H1 (cell line): ENCODE results near the gene LYPD6. TPM values are rescaled to one million over a fixed set of nuclear protein-coding genes. Genes with fewer than 3 reads are reported as not detected.

Experiments
- CTCF ChIA-PET: fragments of 300-600 bp; sonication (Branson Sonifier 250); formaldehyde crosslinking; loops from one replicate; lab custom pipeline; 2021; ENCODE audit not compliant: partially characterized antibody; lab: Charles Lee
- POLR2A ChIA-PET: fragments of 300-600 bp; sonication (Branson Sonifier 250); formaldehyde crosslinking; loops from one replicate; lab custom pipeline; 2021; ENCODE audit warnings: inconsistent platforms; ENCODE audit not compliant: partially characterized antibody; lab: Charles Lee
- DNase-seq, 2 experiments: peaks; one replicate each; pipeline versions ENCODE4 v3.0.0 to v3.0.0-alpha.2; 2010 to 2022; ENCODE audit warnings: low spot score in 2 of 2, low read depth in 1 of 2, mixed read lengths in 1 of 2
- FAIRE-seq: peaks from 2 replicates; lab custom pipeline; 2011; peaks lifted over from hg19 to GRCh38; lab: Jason Lieb, UNC
- H2AFZ ChIP-seq: 2 replicates; pipeline ENCODE4 v1.8.1; 2012; ENCODE audit warnings: low read length, inconsistent platforms
- H2AK5ac ChIP-seq: 2 replicates; pipeline ENCODE4 v1.6.1; 2013; ENCODE audit warnings: low read depth, low read length
- H2BK120ac ChIP-seq: replicated peaks from 2 replicates; pipeline ENCODE3; 2013; ENCODE audit warnings: low read depth, low read length, inconsistent platforms
- H2BK12ac ChIP-seq: 2 replicates; pipeline ENCODE4 v1.6.1; 2013; ENCODE audit warnings: low read depth, low read length
- H2BK15ac ChIP-seq: 2 replicates; pipeline ENCODE4 v1.6.1; 2013; ENCODE audit warnings: low read length
- H2BK20ac ChIP-seq: 2 replicates; pipeline ENCODE4 v1.6.1; 2013; ENCODE audit warnings: low read length
- H2BK5ac ChIP-seq: 2 replicates; pipeline ENCODE4 v1.6.1; 2013; ENCODE audit warnings: low read depth, low read length
- H3K14ac ChIP-seq: 2 replicates; pipeline ENCODE4 v1.6.1; 2013; ENCODE audit warnings: inconsistent platforms; ENCODE audit not compliant: insufficient read length
- H3K18ac ChIP-seq: 2 replicates; pipeline ENCODE4 v1.6.1; 2013; ENCODE audit warnings: low read length; ENCODE audit errors: extremely low read depth
- H3K23ac ChIP-seq: 2 replicates; pipeline ENCODE4 v1.6.1; 2013; ENCODE audit warnings: inconsistent platforms; ENCODE audit not compliant: insufficient read length
- H3K23me2 ChIP-seq: 2 replicates; pipeline ENCODE4 v1.6.1; 2013; ENCODE audit warnings: low read depth, low read length
- H3K27ac ChIP-seq: 2 replicates; pipeline ENCODE4 v1.6.1; 2011; ENCODE audit warnings: low read depth, low read length, inconsistent platforms
- H3K27me3 ChIP-seq, 4 experiments: replicated peaks in 1 of 4; 1 replicate in 1 of 4; 2 replicates in 3 of 4; pipeline versions ENCODE4 v1.6.1 to v1.8.1; 2011 to 2013; ENCODE audit warnings: low read length in 3 of 4, mild to moderate bottlenecking in 3 of 4, inconsistent platforms in 2 of 4, mixed read lengths in 2 of 4, moderate library complexity in 1 of 4; ENCODE audit not compliant: control insufficient read depth in 3 of 4, insufficient read depth in 3 of 4; ENCODE audit errors: extremely low read depth in 1 of 4
- H3K36me3 ChIP-seq, 4 experiments: 2 replicates each; pipeline versions ENCODE4 v1.6.1 to v1.8.1; 2011 to 2013; ENCODE audit warnings: mild to moderate bottlenecking in 4 of 4, low read length in 3 of 4, moderate library complexity in 2 of 4, control low read depth in 1 of 4, inconsistent platforms in 1 of 4; ENCODE audit not compliant: insufficient read depth in 4 of 4, control insufficient read depth in 2 of 4
- H3K4ac ChIP-seq: replicated peaks from 2 replicates; pipeline ENCODE3; 2013; ENCODE audit warnings: low read length, low read depth, mixed read lengths, inconsistent platforms; ENCODE audit not compliant: insufficient read length
- H3K4me1 ChIP-seq, 4 experiments: replicated peaks in 1 of 4; 1 replicate in 1 of 4; 2 replicates in 3 of 4; pipeline versions ENCODE4 v1.6.1 to v1.8.1; 2011 to 2013; ENCODE audit warnings: low read length in 3 of 4, inconsistent platforms in 2 of 4, mixed read lengths in 1 of 4; ENCODE audit not compliant: insufficient read depth in 4 of 4, control insufficient read depth in 3 of 4
- H3K4me2 ChIP-seq, 2 experiments: 2 replicates each; pipeline versions ENCODE4 v1.6.1 to v1.8.1; 2011 to 2013; ENCODE audit warnings: low read depth in 2 of 2, low read length in 2 of 2, control low read depth in 1 of 2, inconsistent platforms in 1 of 2, mild to moderate bottlenecking in 1 of 2; ENCODE audit not compliant: insufficient read depth in 1 of 2
- H3K4me3 ChIP-seq, 4 experiments: fragments of 200-600, 300-600 bp in 1 of 4; sonication (generic), shearing (Covaris generic), sonication (Bioruptor Twin) in 1 of 4; 2 replicates each; pipeline versions ENCODE4 v1.5.1 to v1.8.1; 2011 to 2016; ENCODE audit warnings: low read length in 4 of 4, low read depth in 3 of 4, control low read depth in 2 of 4, inconsistent platforms in 2 of 4, mild to moderate bottlenecking in 2 of 4, mixed read lengths in 1 of 4, moderate library complexity in 1 of 4; ENCODE audit not compliant: insufficient read depth in 2 of 4; ENCODE audit errors: extremely low read depth in 1 of 4
- H3K56ac ChIP-seq: replicated peaks from 2 replicates; pipeline ENCODE3; 2013; ENCODE audit warnings: low read depth, mild to moderate bottlenecking, mixed read lengths, low read length, inconsistent platforms; ENCODE audit not compliant: insufficient read length
- H3K79me1 ChIP-seq: 2 replicates; pipeline ENCODE4 v1.6.1; 2013; ENCODE audit warnings: low read depth, low read length, control low read depth
- H3K79me2 ChIP-seq, 2 experiments: 2 replicates each; pipeline versions ENCODE4 v1.6.1 to v1.8.1; 2012 to 2013; ENCODE audit warnings: low read length in 2 of 2, mild to moderate bottlenecking in 2 of 2, inconsistent platforms in 1 of 2; ENCODE audit not compliant: insufficient read depth in 2 of 2, control insufficient read depth in 1 of 2
- H3K9ac ChIP-seq, 4 experiments: replicated peaks in 1 of 4; 1 replicate in 1 of 4; 2 replicates in 3 of 4; pipeline versions ENCODE4 v1.6.1 to v1.8.1; 2011 to 2013; ENCODE audit warnings: low read depth in 3 of 4, low read length in 3 of 4, control low read depth in 2 of 4, mild to moderate bottlenecking in 2 of 4, moderate library complexity in 2 of 4, inconsistent platforms in 1 of 4; ENCODE audit errors: extremely low read depth in 1 of 4
- H3K9me3 ChIP-seq, 2 experiments: 2 replicates each; pipeline versions ENCODE4 v1.6.1 to v1.8.1; 2012 to 2013; ENCODE audit warnings: mild to moderate bottlenecking in 2 of 2, moderate library complexity in 2 of 2, control low read depth in 1 of 2, inconsistent platforms in 1 of 2, low read depth in 1 of 2, low read length in 1 of 2, mixed read lengths in 1 of 2; ENCODE audit not compliant: insufficient read depth in 2 of 2
- H4K20me1 ChIP-seq, 2 experiments: replicated peaks in 1 of 2; 2 replicates each; pipeline versions ENCODE3 to v1.8.1; 2011 to 2013; ENCODE audit warnings: inconsistent platforms in 2 of 2, low read length in 2 of 2, mild to moderate bottlenecking in 1 of 2; ENCODE audit not compliant: insufficient read depth in 2 of 2, control insufficient read depth in 1 of 2
- H4K5ac ChIP-seq: 2 replicates; pipeline ENCODE4 v1.6.1; 2013; ENCODE audit warnings: low read length, low read depth, mixed read lengths, inconsistent platforms; ENCODE audit not compliant: insufficient read length
- H4K8ac ChIP-seq: 2 replicates; pipeline ENCODE4 v1.8.0; 2013; ENCODE audit warnings: mild to moderate bottlenecking, moderate library complexity, low read length, inconsistent platforms; ENCODE audit not compliant: insufficient read depth; ENCODE audit errors: extremely low read depth
- H4K91ac ChIP-seq: replicated peaks from 2 replicates; pipeline ENCODE3; 2013; ENCODE audit warnings: low read length, mixed read lengths, inconsistent platforms; ENCODE audit not compliant: insufficient read length
- RBBP5 ChIP-seq: IDR thresholded peaks from 2 replicates; pipeline ENCODE4 v1.7.1; 2012; ENCODE audit warnings: low read depth, mild to moderate bottlenecking, inconsistent platforms, low read length, moderate library complexity, borderline replicate concordance
- SIX5 ChIP-seq: IDR thresholded peaks from 2 replicates; pipeline ENCODE4 v1.6.1; 2011; ENCODE audit warnings: mild to moderate bottlenecking, low read depth, low read length
- WGBS, 2 experiments: shearing (Covaris generic) in 1 of 2; methylation state at CpG; one replicate each; pipeline versions ENCODE4 v1.1.6 to v1.1.7; 2013 to 2015; ENCODE audit warnings: low lambda C conversion rate in 2 of 2, mixed read lengths in 2 of 2, inconsistent platforms in 1 of 2, low coverage in 1 of 2, missing lambda C conversion rate in 1 of 2; ENCODE audit not compliant: insufficient replicate concordance in 2 of 2, insufficient coverage in 1 of 2, insufficient read length in 1 of 2; ENCODE audit errors: extremely low coverage in 1 of 2, missing lambda C conversion rate in 1 of 2; 5-methylcytosine and 5-hydroxymethylcytosine counted together
- polyA plus RNA-seq, 7 experiments: library from polyadenylated mRNA; depleted of rRNA in 3 of 7; stranded (reverse) in 5 of 7; unstranded in 2 of 7; fragments of >200 nt in 5 of 7; fragments of 200-250 nt in 2 of 7; gene quantifications; 1 replicate in 5 of 7; 2 replicates in 1 of 7; 4 replicates in 1 of 7; pipeline versions ENCODE4 v1.2.1 to v1.2.3, GENCODE V29; 2011 to 2013; ENCODE audit warnings: missing spikeins in 2 of 7, mixed read lengths in 2 of 7
- total RNA-seq: library from RNA; stranded (reverse); fragmentation: NEBNext Ultra II Directional; extraction: Animal tissue kit (Norgen Biotek cat#: 25700); gene quantifications from 2 replicates; pipeline ENCODE4 v1.2.1, GENCODE V29; 2021

LYPD6 gene
- total and polyA plus RNA-seq, 2 of the 8 experiments (the other 6 are each of a cell fraction or from before 2014, with no cell fraction given), result 5.6 to 8.9 TPM

GRCh38 chr2:149467436-149467835 lies 137.0 kb downstream of the LYPD6 start:
- CTCF ChIA-PET, result interaction anchor here (0.6 to 1.4 kb wide), 8 partner anchors 10 to 451 kb away, joined by 3 to 6 read pairs (median 4); partner anchors contain the start of gene LYPD6B
- H4K5ac ChIP-seq, result no peak overlapping the region
- no peak overlapping the region for H3K18ac ChIP-seq
- H3K9ac ChIP-seq, result no peak overlapping the region
- H2AK5ac ChIP-seq, result no peak overlapping the region
- H3K79me1 ChIP-seq, result no peaks in the 10 kb centered on the region
- H3K4me1 ChIP-seq, result no peaks in the 10 kb centered on the region
- no peak overlapping the region for H3K14ac ChIP-seq
- no peaks in the 10 kb centered on the region for H3K27me3 ChIP-seq
- H2BK12ac ChIP-seq, result no peak overlapping the region
- H3K79me2 ChIP-seq, result no peaks in the 10 kb centered on the region
- H3K4me3 ChIP-seq, result no peak overlapping the region
- DNase-seq (no peak), FAIRE-seq (no peak)
- H2BK15ac ChIP-seq, result no peak overlapping the region
- H2BK5ac ChIP-seq, result no peak overlapping the region
- no peak overlapping the region for H2AFZ ChIP-seq
- H3K36me3 ChIP-seq, result no peaks in the 10 kb centered on the region
- no peak overlapping the region for H4K91ac ChIP-seq
- no peaks in the 10 kb centered on the region for H3K9me3 ChIP-seq
- H3K4ac ChIP-seq, result no peak overlapping the region
- H3K56ac ChIP-seq, result no peak overlapping the region
- H3K23me2 ChIP-seq, result no peaks in the 10 kb centered on the region
- H4K20me1 ChIP-seq, result peaks cover 0 to 2% of the 10 kb centered on the region in 2 experiments
- no peak overlapping the region for H4K8ac ChIP-seq
- no peak overlapping the region for H2BK20ac ChIP-seq
- POLR2A ChIA-PET, result interaction anchor here (0.5 to 1.4 kb wide), 2 partner anchors 38 to 97 kb away, joined by 3 read pairs; no protein-coding TSS in a partner anchor
- no peak overlapping the region for H3K4me2 ChIP-seq
- 84% methylated on average over 2 of the region's 2 CpGs; no CpG with 5 or more reads in 1 of the 2 experiments for WGBS, 2 experiments
- no peak overlapping the region for H2BK120ac ChIP-seq
- no peak overlapping the region for H3K23ac ChIP-seq
- no peak overlapping the region for H3K27ac ChIP-seq
- TF ChIP-seq SIX5 (no peak), RBBP5 (no peak)
